CD8-positive, alpha-beta memory T cell (primary cell): ENCODE results near the gene GRID1. TPM values are rescaled to one million over a fixed set of nuclear protein-coding genes. Genes with fewer than 3 reads are reported as not detected.

Experiments
- CTCF ChIA-PET: fragments of 350-600 bp; sonication (Branson Sonifier 250); formaldehyde crosslinking; loops from one replicate; lab custom pipeline; 2021; ENCODE audit warnings: antibody characterized with exemption; lab: Charles Lee
- POLR2A ChIA-PET: fragments of 350-600 bp; sonication (Branson Sonifier 250); formaldehyde crosslinking; loops from one replicate; lab custom pipeline; 2021; ENCODE audit warnings: antibody characterized with exemption; lab: Charles Lee
- DNase-seq, 5 donors: peaks; one replicate each; pipeline versions ENCODE4 v3.0.0 to v3.0.0-alpha.2; 2020 to 2022; ENCODE audit warnings: mixed read lengths in 1 of 5
- H3K27ac ChIP-seq: one replicate; pipeline ENCODE4 v1.7.0; 2013; ENCODE audit warnings: low read depth, mild to moderate bottlenecking, low read length, moderate library complexity
- H3K27me3 ChIP-seq: 2 replicates; pipeline ENCODE4 v1.7.0; 2013; ENCODE audit warnings: low read length, mild to moderate bottlenecking; ENCODE audit not compliant: insufficient read depth, poor library complexity, severe bottlenecking
- H3K36me3 ChIP-seq: 2 replicates; pipeline ENCODE4 v1.7.0; 2013; ENCODE audit warnings: mild to moderate bottlenecking, low read length, moderate library complexity; ENCODE audit not compliant: insufficient read depth
- H3K4me1 ChIP-seq: 2 replicates; pipeline ENCODE4 v1.7.0; 2013; ENCODE audit warnings: mild to moderate bottlenecking, low read length, moderate library complexity; ENCODE audit not compliant: insufficient read depth
- H3K4me3 ChIP-seq: 2 replicates; pipeline ENCODE4 v1.7.0; 2013; ENCODE audit warnings: mild to moderate bottlenecking, low read length
- H3K9me3 ChIP-seq: 2 replicates; pipeline ENCODE4 v1.7.0; 2013; ENCODE audit warnings: mild to moderate bottlenecking, low read length
- H3K27ac Mint-ChIP-seq, 8 donors: one replicate each; pipeline ENCODE4 v1.8.0; 2020 to 2021; ENCODE audit warnings: mixed read lengths in 8 of 8, mild to moderate bottlenecking in 6 of 8, inconsistent platforms in 3 of 8, moderate library complexity in 3 of 8
- H3K27me3 Mint-ChIP-seq, 2 donors: one replicate each; pipeline ENCODE4 v1.8.0; 2020 to 2021; ENCODE audit warnings: mixed read lengths in 2 of 2, mild to moderate bottlenecking in 1 of 2, moderate library complexity in 1 of 2
- H3K36me3 Mint-ChIP-seq, 3 donors: one replicate each; pipeline ENCODE4 v1.8.0; 2020 to 2021; ENCODE audit warnings: mixed read lengths in 3 of 3, inconsistent platforms in 1 of 3, mild to moderate bottlenecking in 1 of 3
- H3K4me1 Mint-ChIP-seq, 3 donors: one replicate each; pipeline ENCODE4 v1.8.0; 2020 to 2021; ENCODE audit warnings: mixed read lengths in 3 of 3, inconsistent platforms in 1 of 3, mild to moderate bottlenecking in 1 of 3
- H3K4me3 Mint-ChIP-seq, 7 donors: one replicate each; pipeline ENCODE4 v1.8.0; 2020 to 2021; ENCODE audit warnings: mixed read lengths in 7 of 7, mild to moderate bottlenecking in 6 of 7, moderate library complexity in 4 of 7, inconsistent platforms in 2 of 7
- H3K9me3 Mint-ChIP-seq, 5 donors: one replicate each; pipeline ENCODE4 v1.8.0; 2020 to 2022; ENCODE audit warnings: mixed read lengths in 5 of 5, mild to moderate bottlenecking in 3 of 5, moderate library complexity in 2 of 5, inconsistent platforms in 1 of 5
- polyA plus RNA-seq: library from polyadenylated mRNA; unstranded; fragments of 300-500 nt; fragmentation: Illumina TruSeq; gene quantifications from one replicate; pipeline ENCODE4 v1.2.3, GENCODE V29; 2021
- total RNA-seq, 2 experiments: library from RNA; stranded (reverse); gene quantifications; one replicate each; pipeline ENCODE4 v1.2.3, GENCODE V29; 2021

The GRID1 gene
- total and polyA plus RNA-seq, 3 experiments from 2014 or later: not detected

DNA sequence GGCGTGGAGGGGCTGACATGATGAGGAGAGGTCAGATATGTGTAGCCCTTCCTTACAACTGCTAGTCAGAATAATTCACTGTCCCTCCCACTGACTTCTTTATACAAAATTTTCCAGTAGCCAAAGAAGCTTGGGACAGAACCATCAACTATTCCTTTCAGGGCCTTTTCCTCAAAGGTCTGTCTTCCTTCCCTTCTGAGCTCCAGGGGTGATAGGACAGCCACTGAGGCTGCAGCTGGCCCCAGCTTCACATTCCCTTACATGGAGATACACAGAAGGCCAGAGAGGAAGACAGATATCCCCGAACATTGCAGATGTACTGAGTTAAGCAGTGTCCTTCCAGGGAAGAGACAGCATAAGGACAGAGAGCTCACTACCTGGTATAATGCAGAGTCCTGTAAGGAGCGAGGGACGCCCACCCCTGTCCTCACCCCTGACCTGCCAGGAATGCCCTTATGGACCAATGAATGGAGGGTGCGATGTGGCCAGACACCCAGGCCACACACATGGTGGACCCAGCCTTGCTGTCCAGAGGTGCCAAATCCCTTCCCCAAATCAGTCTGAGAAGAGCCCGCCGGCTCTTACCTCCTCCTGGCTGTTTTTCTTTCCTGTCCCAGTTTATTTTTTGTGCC is 754.7 kb downstream of the GRID1 start:
- H3K9me3 Mint-ChIP-seq: peaks cover 0 to 6% (median 0%) of the 10 kb centered on the region in 5 donors
- Histone ChIP-seq H3K36me3 (no peaks in the 10 kb centered on the region), H3K4me3 (peak overlapping the region; percentile 9), H3K27me3 (no peaks in the 10 kb centered on the region), H3K27ac (no peak overlapping the region), H3K4me1 (peaks cover 42% of the 10 kb centered on the region), H3K9me3 (no peaks in the 10 kb centered on the region)
- H3K27me3 Mint-ChIP-seq: no peaks in the 10 kb centered on the region
- no peak for DNase-seq
- H3K36me3 Mint-ChIP-seq: no peaks in the 10 kb centered on the region
- ChIA-PET CTCF (interaction anchor here (1.5 to 1.6 kb wide), 2 partner anchors 11 to 18 kb away, joined by 4 to 7 read pairs; no protein-coding TSS in a partner anchor), POLR2A (no interaction called here)
- peaks cover 38 to 59% (median 57%) of the 10 kb centered on the region in 3 donors for H3K4me1 Mint-ChIP-seq
- H3K27ac Mint-ChIP-seq: peak overlapping the region; percentile 7 to 92 (median 63)
- H3K4me3 Mint-ChIP-seq: peak overlapping the region; percentile 4 to 89 (median 70)

DNA sequence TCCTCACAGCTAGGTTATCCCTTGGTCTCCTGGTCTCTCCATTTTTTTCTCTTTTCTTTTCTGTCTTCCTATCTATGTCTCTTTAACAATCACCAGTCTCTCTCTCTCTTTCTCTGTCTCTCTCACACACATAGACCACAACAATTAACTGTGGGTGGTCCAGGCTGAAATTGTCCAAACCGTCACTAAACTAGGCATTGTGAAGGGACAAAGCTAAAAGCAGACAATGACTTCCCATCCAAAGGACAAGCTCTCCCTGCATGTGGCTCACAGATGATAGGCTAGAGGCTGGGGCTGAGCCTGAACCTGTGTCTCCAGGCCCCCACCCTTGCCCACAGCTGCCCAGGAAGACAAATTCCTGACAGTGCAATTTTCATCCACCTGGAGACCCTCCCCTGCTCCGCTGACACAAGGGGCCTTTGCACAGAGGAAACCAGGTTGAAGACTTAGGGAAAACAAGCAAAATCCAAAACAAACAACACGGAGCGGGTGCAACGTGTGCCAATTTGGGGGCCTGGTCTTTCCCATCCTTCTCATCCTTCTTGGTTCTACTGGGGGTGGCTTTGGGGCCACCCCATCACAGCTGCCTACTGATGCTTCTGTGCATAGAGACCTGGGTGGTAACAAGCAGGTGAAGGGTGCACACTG is 755.4 kb downstream of the GRID1 start:
- POLR2A ChIA-PET: no interaction called here
- Histone ChIP-seq H3K4me3 (no peak overlapping the region), H3K36me3 (no peaks in the 10 kb centered on the region), H3K27ac (no peak overlapping the region), H3K27me3 (no peaks in the 10 kb centered on the region), H3K9me3 (no peaks in the 10 kb centered on the region), H3K4me1 (peaks cover 42% of the 10 kb centered on the region)
- no peaks in the 10 kb centered on the region for H3K36me3 Mint-ChIP-seq
- H3K9me3 Mint-ChIP-seq: peaks cover 0 to 6% (median 0%) of the 10 kb centered on the region in 5 donors
- peak overlapping the region in 2 of 7 donors; percentile 10 to 21 for H3K4me3 Mint-ChIP-seq
- no peak for DNase-seq
- H3K27me3 Mint-ChIP-seq: no peaks in the 10 kb centered on the region
- peaks cover 38 to 59% (median 57%) of the 10 kb centered on the region in 3 donors for H3K4me1 Mint-ChIP-seq
- CTCF ChIA-PET: interaction anchor here (1.6 kb wide), 1 partner anchor 17 kb away, joined by 7 read pairs; no protein-coding TSS in a partner anchor
- H3K27ac Mint-ChIP-seq: peak overlapping the region in 5 of 8 donors; percentile 20 to 92 (median 63)

DNA sequence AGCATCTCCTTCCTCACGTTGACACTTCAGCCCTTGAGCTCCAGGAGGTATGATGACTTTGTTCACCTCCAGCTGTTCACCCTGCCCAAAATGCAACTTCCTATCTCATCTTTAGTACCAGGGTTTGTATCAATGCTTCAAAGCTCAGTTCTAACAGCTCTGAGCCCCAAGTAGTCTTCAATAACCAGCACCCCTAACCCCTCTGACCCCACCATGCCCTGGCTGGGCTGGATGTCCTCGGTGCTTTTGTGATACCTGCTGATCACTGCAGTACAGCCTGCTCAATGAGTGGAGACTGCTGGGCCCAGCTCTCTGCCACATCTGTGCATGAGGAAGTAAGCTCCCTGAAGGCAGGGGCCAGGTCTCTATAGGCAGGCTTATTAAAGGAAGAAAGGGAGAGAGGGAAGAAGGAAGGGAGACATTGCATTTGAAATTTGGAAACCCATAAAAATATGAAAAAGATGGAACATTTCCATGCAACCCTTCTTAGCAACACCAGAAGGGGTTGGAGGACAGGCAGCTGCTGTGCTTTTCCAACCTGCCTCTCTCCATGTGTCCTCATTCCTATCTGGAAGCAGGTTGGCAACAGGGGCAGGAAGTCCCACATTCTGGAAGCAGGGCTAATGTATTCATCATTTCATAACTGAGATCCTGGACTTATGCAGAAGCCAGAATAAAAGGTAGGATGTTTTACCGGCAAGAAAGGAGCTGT is 756.1 kb downstream of the GRID1 start:
- CTCF ChIA-PET: no interaction called here

DNA sequence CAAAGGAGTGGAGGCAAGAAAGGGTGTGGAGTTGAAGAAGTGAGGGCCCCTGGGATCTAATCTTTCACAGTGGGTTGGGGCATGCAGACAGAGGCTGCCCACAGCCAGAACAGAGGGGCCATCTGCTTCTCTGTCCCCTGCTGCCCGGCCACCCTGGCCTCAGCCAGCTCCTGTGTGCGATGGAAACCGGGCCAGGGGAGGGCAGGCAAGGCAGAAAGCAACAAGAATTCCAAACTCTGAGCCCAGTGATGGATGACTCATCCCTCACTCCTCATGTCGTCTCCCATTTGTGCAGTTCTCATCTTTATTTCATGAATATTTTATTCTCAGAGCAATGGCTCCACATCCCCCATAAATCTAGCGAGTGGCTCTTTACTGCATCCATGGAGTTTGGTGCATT is 757.1 kb downstream of the GRID1 start:
- Histone ChIP-seq H3K36me3 (no peaks in the 10 kb centered on the region), H3K4me1 (peaks cover 33% of the 10 kb centered on the region), H3K9me3 (no peaks in the 10 kb centered on the region), H3K4me3 (no peak overlapping the region), H3K27ac (no peak overlapping the region), H3K27me3 (no peaks in the 10 kb centered on the region)
- H3K9me3 Mint-ChIP-seq: peaks cover 0 to 6% (median 0%) of the 10 kb centered on the region in 5 donors
- no peaks in the 10 kb centered on the region for H3K27me3 Mint-ChIP-seq
- peak overlapping the region in 1 of 8 donors; percentile 4 for H3K27ac Mint-ChIP-seq
- peaks cover 34 to 48% (median 46%) of the 10 kb centered on the region in 3 donors for H3K4me1 Mint-ChIP-seq
- ChIA-PET CTCF (no interaction called here), POLR2A (no interaction called here)
- no peak for DNase-seq
- H3K4me3 Mint-ChIP-seq: no peak overlapping the region
- H3K36me3 Mint-ChIP-seq: no peaks in the 10 kb centered on the region

More for the DNA sequence above, 756.1 kb downstream of the GRID1 start:
- H3K9me3 Mint-ChIP-seq: peaks cover 0 to 6% (median 0%) of the 10 kb centered on the region in 5 donors
- DNase-seq: no peak
- H3K4me1 Mint-ChIP-seq: peaks cover 38 to 59% (median 57%) of the 10 kb centered on the region in 3 donors
- no peaks in the 10 kb centered on the region for H3K27me3 Mint-ChIP-seq
- Histone ChIP-seq H3K4me3 (no peak overlapping the region), H3K4me1 (peaks cover 42% of the 10 kb centered on the region), H3K9me3 (no peaks in the 10 kb centered on the region), H3K27me3 (no peaks in the 10 kb centered on the region), H3K27ac (no peak overlapping the region), H3K36me3 (no peaks in the 10 kb centered on the region)
- H3K4me3 Mint-ChIP-seq: no peak overlapping the region
- H3K27ac Mint-ChIP-seq: peak overlapping the region in 2 of 8 donors; percentile 63 to 92
- H3K36me3 Mint-ChIP-seq: no peaks in the 10 kb centered on the region
- POLR2A ChIA-PET: no interaction called here

DNA sequence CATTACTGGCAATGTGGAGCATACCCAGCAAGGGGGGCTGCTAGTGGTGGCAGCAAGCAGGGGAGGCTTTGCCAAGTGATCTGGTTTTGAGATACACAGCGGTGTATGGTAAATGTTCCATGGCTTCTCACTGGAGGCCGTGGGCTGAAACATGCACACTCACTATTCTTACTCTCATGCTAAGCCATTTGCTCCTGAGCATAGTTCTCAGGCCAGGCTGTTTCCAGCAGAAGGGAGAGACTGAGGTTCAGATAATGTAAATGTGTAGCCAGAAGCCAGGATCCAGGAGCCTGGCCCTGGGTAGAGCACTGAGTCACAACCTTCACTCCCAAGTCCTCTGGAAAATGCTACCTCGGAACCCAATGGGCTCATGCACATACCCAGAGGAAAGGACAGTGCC is 757.9 kb downstream of the GRID1 start:
- Mint-ChIP-seq H3K27me3 (no peaks in the 10 kb centered on the region), H3K9me3 (peaks cover 0 to 6% (median 0%) of the 10 kb centered on the region in 5 donors), H3K36me3 (no peaks in the 10 kb centered on the region), H3K27ac (no peak overlapping the region), H3K4me1 (peaks cover 29 to 47% (median 39%) of the 10 kb centered on the region in 3 donors), H3K4me3 (no peak overlapping the region)
- Histone ChIP-seq H3K4me1 (peaks cover 25% of the 10 kb centered on the region), H3K27ac (no peak overlapping the region), H3K9me3 (no peaks in the 10 kb centered on the region), H3K4me3 (no peak overlapping the region), H3K27me3 (no peaks in the 10 kb centered on the region), H3K36me3 (no peaks in the 10 kb centered on the region)
- CTCF ChIA-PET: no interaction called here
- no peak for DNase-seq
- POLR2A ChIA-PET: no interaction called here

DNA sequence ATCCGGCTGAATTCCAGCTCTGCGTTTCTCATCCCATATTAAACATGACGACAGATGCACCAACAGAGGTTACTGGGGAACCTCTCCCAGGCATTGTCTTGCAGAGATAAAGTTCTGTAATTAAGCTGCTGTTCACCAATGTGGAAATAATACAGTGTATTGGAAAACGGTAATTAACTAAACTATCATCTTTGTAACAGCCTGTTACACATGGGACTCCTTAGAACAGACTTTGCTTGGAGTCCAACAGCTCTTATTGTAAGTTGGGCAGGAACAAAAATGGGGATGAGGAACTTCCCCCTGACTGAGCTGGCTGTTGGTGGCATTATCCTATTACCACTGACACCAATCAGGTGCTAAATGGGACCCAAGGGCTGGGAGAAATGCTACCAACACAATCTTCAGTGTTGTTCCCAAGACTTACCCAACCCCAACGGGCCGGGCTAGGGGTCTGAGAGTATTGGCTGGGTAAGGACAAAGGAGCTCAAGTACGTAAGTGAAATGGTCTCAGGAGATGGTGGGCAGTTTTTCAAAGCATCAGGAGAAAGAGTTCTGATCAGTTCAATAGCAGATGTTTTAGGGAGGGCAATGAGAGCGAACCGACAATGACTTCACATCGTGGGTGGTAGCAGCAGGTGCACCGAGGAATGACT is 759.4 kb downstream of the GRID1 start:
- H3K27me3 Mint-ChIP-seq: no peaks in the 10 kb centered on the region
- Histone ChIP-seq H3K4me3 (no peak overlapping the region), H3K36me3 (no peaks in the 10 kb centered on the region), H3K27me3 (no peaks in the 10 kb centered on the region), H3K4me1 (peaks cover 23% of the 10 kb centered on the region), H3K27ac (no peak overlapping the region), H3K9me3 (no peaks in the 10 kb centered on the region)
- no peak for DNase-seq
- CTCF ChIA-PET: no interaction called here
- H3K4me3 Mint-ChIP-seq: no peak overlapping the region
- H3K27ac Mint-ChIP-seq: peak overlapping the region in 1 of 8 donors; percentile 41
- peaks cover 29 to 45% (median 36%) of the 10 kb centered on the region in 3 donors for H3K4me1 Mint-ChIP-seq
- peaks cover 0 to 6% (median 0%) of the 10 kb centered on the region in 5 donors for H3K9me3 Mint-ChIP-seq
- POLR2A ChIA-PET: no interaction called here
- no peaks in the 10 kb centered on the region for H3K36me3 Mint-ChIP-seq

DNA sequence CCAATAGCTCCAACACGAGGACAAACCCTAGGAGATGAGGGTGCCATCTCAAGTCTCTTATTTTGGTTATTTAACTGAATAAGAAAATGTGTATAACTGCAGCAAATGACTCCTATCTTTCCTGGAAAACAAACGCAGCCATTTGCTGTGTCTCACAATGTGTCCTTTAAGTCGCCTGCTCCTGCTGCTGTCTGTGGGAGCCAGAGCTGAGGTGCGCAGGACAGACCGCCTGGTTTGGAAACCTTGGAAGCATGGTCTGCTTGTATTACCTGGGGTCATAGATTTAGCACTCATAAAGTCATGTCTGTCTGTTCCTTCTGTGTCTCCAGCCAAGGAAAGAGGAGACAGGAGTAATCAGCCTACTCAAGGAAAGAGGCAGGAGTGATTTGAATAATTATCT is 760.2 kb downstream of the GRID1 start:
- Histone ChIP-seq H3K27ac (no peak overlapping the region), H3K4me3 (no peak overlapping the region), H3K36me3 (no peaks in the 10 kb centered on the region), H3K4me1 (peaks cover 15% of the 10 kb centered on the region), H3K9me3 (no peaks in the 10 kb centered on the region), H3K27me3 (no peaks in the 10 kb centered on the region)
- no peak overlapping the region for H3K27ac Mint-ChIP-seq
- POLR2A ChIA-PET: no interaction called here
- H3K9me3 Mint-ChIP-seq: peaks cover 0 to 6% (median 0%) of the 10 kb centered on the region in 5 donors
- no peaks in the 10 kb centered on the region for H3K27me3 Mint-ChIP-seq
- CTCF ChIA-PET: no interaction called here
- DNase-seq: no peak
- H3K4me1 Mint-ChIP-seq: peaks cover 22 to 37% (median 28%) of the 10 kb centered on the region in 3 donors
- H3K36me3 Mint-ChIP-seq: no peaks in the 10 kb centered on the region
- H3K4me3 Mint-ChIP-seq: no peak overlapping the region
